GM19397 (cell line): ENCODE results near the gene TUBA3D.
"Not testable (repeated sequence)": the region's sequence is repeated elsewhere in the genome, so short reads cannot be mapped to it uniquely, and the experiment has no call there.

Source experiments
- ATAC-seq: cut with Tn5 transposase; IDR thresholded peaks from one replicate; pipeline ENCODE4 v1.9.1; 2021; ENCODE audit warnings: mild to moderate bottlenecking, moderate library complexity; ENCODE audit not compliant: unreplicated experiment

TUBA3D gene

GRCh38 chr2:131475831-131476230, at the start of gene TUBA3D:
TUBA3D (plus strand) TSS chr2:131476119; CDS start chr2:131476200, 81 bp downstream.
- no peak for ATAC-seq

GRCh38 chr2:131426727-131427126, 49.2 kb upstream of the TUBA3D start:
- no peak for ATAC-seq

GRCh38 chr2:131431336-131431735, 44.6 kb upstream of the TUBA3D start:
- ATAC-seq: no peak

DNA sequence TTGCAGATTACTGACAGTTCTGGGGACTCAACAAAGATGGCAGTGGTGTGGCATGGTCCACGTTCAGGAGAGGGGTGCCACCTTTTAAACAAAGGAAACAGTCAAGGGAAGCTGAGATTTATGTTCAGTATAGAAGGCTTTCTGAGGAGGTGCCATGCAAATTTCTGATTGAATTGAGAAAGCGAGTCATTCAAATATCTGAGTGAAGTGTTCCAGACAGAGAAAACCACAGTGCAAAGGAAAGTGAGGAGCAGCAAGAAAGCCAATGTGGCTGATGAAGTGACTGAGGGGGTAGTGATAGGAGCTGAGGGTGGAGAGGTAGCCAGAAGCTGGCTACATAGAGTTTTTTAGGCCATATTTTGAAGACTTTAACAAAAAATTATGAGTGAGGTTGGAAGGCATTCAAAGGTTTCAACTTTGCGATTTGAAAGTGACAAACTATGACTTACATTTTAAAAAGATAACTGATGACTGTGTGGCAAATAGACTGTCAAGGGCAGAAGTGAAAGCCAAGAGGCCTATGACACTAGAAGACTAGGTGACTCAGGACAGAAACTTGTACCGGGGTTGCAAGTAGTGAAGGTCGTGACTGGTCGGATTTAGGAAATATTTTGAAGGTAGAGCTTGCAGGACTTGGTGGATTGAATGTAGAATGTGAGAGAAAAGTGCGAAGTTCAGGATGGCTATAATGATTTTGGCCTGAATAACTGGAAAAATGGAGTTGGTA, 35.0 kb upstream of the TUBA3D start:
- not testable (repeated sequence) for ATAC-seq

GRCh38 chr2:131444736-131445514, 31.0 kb upstream of the TUBA3D start:
- ATAC-seq: not testable (repeated sequence)

DNA sequence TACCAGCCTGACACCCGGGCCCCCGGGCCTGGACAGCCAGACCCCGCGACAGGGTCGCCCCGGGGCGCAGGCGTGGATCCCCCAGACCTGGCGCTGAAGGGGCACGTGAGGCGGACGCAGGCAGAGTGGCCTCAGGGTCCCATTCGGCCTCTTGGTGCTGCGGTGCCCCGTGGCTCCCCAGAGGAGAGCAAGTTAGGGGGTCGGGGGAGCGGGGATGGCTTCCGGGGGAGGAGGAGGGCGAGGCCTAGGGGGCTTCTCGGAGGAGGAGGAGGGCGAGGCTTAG, 30.5 kb upstream of the TUBA3D start:
- not testable (repeated sequence) for ATAC-seq

GRCh38 chr2:131445896-131446295, 30.0 kb upstream of the TUBA3D start:
- ATAC-seq: no peak

GRCh38 chr2:131447981-131448380, 27.9 kb upstream of the TUBA3D start:
- not testable (repeated sequence) for ATAC-seq

DNA sequence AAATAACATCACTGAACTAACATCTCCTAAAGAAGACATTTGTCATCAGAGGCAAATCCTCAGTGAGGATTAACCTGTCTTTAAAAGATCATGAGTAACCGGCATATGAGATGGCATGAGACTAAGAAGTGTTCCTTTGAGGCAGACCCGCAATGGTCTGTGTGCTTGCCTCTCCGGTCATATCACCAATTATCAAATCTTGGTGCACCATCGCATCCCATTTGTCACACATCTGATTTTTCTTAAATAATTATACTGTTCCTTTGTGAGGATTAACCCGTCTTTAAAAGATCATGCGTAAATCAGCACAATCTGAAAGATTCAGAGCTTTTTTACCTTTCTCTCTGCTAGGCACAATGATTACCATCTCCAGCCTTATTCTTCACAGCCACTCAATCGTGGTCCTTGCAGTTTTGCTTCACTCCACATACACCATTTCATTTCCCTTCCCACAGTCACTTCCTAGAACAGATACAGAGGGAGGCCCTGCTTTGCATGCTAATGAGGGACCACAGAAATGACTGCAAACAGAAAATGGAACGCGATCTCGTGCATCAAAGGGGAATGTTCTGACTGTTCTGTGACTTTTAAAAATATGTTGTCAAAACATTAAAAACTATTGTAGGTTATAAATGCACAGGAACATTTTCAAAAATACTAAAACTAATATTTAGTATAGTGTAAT, 24.5 kb upstream of the TUBA3D start:
- ATAC-seq: peak; percentile 31

DNA sequence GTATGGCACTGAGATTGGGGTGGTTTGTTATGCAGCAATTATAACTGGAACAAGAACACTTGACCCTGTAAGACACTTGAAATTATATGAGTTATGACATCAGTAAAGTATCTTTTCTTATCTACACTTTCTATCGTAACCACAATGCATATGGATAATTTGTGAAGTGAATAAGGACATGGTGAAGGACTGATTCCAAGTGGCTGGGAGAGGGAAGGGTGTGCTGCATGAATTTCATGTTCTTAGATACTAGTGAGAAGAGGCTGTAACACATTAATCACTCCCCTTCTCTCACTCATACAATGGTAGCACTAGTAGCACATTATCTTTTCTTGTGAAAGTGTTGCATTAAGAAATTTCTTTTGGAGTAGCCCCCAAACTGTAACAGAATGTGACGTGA, 21.0 kb upstream of the TUBA3D start:
- not testable (repeated sequence) for ATAC-seq

- ATAC-seq: not testable (repeated sequence)
These were observed 8.2 kb upstream of the TUBA3D start for GRCh38 chr2:131467722-131468121.

- ATAC-seq: not testable (repeated sequence)
These were observed 5.0 kb upstream of the TUBA3D start for GRCh38 chr2:131470944-131471343.

GRCh38 chr2:131471624-131472023, 4.3 kb upstream of the TUBA3D start:
- ATAC-seq: not testable (repeated sequence)

- ATAC-seq: not testable (repeated sequence)
These were observed 2.7 kb upstream of the TUBA3D start for GRCh38 chr2:131473266-131473665.

DNA sequence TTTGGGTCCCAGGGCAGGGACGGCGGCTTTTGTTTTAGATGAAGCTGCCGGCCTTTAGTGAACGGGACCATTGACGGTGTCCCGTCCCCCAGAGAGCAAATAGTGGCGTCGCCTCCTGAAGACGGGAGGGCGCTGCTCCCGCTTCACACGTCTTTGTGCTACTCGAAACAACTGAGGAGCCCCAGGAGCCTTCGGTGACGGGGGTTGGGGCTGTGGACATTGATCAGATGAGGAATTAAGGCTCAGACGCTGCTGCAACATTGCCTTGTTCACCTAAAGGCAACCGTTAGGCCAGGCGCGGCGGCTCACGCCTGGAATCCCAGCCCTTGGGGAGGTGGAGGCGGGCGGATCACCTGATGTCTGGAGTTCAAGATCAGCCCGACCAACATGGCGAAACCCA, 444 bp downstream of the TUBA3D start:
- not testable (repeated sequence) for ATAC-seq

DNA sequence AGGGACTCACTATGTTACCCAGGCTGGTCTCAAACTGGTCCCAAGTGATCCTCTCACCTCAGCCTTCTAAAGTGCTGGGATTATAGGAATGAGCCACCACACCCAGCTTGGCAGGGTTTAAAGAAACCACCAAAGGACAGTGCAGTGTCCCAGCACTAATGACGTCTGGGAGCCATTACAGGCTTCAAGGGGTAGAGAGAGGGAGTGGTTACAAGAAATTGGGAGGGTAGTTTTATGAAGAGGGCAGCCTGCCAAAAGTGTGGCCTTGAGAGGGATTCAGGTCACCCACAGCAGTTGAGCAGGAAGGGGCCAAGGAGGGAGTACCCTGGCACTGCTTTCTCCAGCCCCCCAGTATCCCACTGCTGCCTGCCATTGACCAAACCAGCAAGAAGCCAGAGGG, 1.3 kb downstream of the TUBA3D start:
- ATAC-seq: not testable (repeated sequence)

GRCh38 chr2:131478074-131478849, 2.3 kb downstream of the TUBA3D start:
- not testable (repeated sequence) for ATAC-seq

DNA sequence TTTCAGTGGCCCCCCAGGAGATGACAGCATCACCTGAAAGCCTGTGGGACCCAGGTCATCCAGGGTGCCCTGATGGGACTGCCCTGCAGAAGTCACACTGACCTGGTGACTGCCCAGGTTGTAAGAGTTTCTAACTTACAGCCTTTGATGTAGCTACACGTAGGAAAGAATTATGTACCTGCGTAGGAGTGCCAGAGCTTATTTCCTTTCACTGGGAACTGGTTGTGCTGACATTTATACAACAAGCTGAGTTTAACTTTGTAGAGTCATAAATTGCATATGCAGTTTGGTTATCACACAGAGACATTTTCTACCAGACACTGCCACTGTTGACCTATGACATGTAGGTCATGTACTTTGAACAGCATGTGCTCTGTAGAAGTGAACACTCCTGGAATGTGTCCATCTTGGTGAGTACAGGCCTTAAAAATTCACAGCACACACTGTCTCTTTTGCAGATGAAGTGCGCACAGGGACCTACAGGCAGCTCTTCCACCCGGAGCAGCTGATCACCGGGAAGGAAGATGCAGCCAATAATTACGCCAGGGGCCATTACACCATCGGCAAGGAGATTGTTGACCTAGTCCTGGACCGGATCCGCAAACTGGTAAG, 3.0 kb downstream of the TUBA3D start:
- not testable (repeated sequence) for ATAC-seq

DNA sequence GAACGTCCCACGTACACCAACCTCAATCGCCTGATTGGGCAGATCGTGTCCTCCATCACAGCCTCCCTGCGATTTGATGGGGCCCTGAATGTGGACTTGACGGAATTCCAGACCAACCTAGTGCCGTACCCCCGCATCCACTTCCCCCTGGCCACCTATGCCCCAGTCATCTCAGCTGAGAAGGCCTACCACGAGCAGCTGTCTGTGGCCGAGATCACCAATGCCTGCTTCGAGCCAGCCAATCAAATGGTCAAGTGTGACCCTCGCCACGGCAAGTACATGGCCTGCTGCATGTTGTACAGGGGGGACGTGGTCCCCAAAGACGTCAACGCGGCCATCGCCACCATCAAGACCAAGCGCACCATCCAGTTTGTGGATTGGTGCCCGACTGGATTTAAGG, 4.4 kb downstream of the TUBA3D start:
- ATAC-seq: not testable (repeated sequence)

- not testable (repeated sequence) for ATAC-seq
These were observed 6.7 kb downstream of the TUBA3D start for GRCh38 chr2:131482506-131483155.
